ENCODE results near the gene HOXA10. TPM values are rescaled to one million over a fixed set of nuclear protein-coding genes. Genes with fewer than 3 reads are reported as not detected.

HOXA10 gene
- total and polyA plus RNA-seq, 2 experiments from 2014 or later, result not detected

DNA sequence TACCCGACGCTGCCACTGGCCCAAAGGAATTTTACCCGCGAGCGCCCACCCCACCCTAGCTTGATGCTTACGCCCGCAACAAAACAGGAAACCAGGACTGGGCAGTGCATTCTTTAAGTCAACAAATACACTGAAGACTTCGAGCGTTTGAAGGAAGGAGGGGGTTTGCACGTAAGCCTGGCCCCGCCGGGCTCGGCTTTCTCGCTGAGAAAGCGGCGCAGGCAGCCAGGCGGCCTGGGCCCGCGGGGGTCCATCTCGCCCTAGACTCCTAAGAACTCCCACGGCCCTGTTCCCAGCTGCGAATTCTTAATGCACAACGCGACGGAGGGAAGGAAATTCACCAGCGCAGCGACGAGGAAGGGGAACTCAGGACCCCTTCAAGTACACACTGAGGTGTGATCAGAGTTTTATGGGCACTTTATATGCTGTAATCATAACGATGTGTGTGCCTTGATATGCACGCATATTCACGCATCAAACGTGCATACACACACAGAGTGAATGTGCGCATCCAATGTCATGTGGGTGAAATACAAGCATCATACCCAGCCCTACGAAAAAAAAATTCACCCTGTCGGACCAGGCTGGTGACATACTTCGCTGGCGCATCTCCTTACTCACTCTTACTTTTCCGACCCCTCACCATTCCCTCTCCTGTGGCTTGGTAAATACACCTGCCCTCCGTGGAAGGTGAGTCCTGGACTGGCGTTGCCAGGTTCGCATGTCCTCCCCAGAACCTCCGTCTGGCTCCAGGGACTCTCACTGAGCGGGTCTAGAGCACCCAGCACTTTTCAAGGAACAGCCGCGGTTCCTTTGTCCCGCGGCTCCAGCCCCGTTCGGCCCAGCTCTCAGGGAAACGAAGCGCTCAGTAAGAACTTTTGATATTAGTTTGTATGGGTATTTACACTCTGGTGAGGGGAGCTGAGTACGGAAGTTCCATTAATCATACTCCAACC lies 31.5 kb upstream of the HOXA10 start:
- Histone ChIP-seq H3K36me3 (no peaks in the 10 kb centered on the region), H3K27me3 (peaks cover 100% of the 10 kb centered on the region), H3K27ac (no peak overlapping the region), H3K9me3 (ENCODE audit: low read depth) (no peaks in the 10 kb centered on the region), H3K4me1 (ENCODE audit: low read depth) (no peaks in the 10 kb centered on the region), H3K4me3 (no peak overlapping the region)
- TF ChIP-seq, protein P1, sequence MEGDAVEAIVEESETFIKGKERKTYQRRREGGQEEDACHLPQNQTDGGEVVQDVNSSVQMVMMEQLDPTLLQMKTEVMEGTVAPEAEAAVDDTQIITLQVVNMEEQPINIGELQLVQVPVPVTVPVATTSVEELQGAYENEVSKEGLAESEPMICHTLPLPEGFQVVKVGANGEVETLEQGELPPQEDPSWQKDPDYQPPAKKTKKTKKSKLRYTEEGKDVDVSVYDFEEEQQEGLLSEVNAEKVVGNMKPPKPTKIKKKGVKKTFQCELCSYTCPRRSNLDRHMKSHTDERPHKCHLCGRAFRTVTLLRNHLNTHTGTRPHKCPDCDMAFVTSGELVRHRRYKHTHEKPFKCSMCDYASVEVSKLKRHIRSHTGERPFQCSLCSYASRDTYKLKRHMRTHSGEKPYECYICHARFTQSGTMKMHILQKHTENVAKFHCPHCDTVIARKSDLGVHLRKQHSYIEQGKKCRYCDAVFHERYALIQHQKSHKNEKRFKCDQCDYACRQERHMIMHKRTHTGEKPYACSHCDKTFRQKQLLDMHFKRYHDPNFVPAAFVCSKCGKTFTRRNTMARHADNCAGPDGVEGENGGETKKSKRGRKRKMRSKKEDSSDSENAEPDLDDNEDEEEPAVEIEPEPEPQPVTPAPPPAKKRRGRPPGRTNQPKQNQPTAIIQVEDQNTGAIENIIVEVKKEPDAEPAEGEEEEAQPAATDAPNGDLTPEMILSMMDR (IDR thresholded peaks at IDR 0.05; ENCODE audit: low read depth, low read length), result no peak
- DNase-seq (ENCODE audit: low read depth in 1 of 2, low spot score in 1 of 2), result no peak

DNA sequence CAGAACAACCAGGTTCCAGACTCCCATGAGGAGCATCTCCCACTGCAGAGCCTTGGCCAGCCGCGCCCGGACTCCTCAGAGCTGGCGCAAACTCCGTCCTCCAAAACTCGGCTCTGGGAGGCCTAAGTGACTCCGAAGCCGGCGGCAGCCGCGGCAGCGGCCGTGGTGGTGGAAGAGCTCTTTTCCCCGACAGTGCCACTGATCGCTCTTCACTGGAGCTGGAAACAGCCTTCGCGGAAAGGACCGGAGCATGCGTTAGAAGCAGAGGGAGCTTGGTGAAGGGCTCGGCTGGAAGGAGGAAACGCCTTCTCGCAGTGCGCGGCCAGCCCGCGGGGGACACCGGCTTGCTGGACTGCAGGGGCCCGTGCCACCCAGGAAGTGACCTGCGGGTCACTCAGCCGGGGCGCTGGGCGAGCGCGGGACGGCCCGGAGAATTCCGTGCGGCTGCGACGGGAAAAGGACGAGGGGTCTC lies 30.8 kb upstream of the HOXA10 start:
- Histone ChIP-seq H3K27me3 (peaks cover 100% of the 10 kb centered on the region), H3K4me1 (ENCODE audit: low read depth) (no peaks in the 10 kb centered on the region), H3K9me3 (ENCODE audit: low read depth) (no peaks in the 10 kb centered on the region), H3K4me3 (no peak overlapping the region), H3K36me3 (no peaks in the 10 kb centered on the region), H3K27ac (no peak overlapping the region)
- TF ChIP-seq, protein P1 (IDR thresholded peaks at IDR 0.05; ENCODE audit: low read depth, low read length), result no peak
- no peak for DNase-seq (ENCODE audit: low read depth in 1 of 2, low spot score in 1 of 2)

GRCh38 chr7:27203964-27204594 lies 30.0 kb upstream of the HOXA10 start:
- H3K9me3 ChIP-seq (ENCODE audit: low read depth), result no peaks in the 10 kb centered on the region
- TF ChIP-seq, protein P1 (IDR thresholded peaks at IDR 0.05; ENCODE audit: low read depth, low read length), result no peak
- H3K27ac ChIP-seq, result no peak overlapping the region
- DNase-seq (ENCODE audit: low read depth in 1 of 2, low spot score in 1 of 2), result no peak
- H3K36me3 ChIP-seq, result no peaks in the 10 kb centered on the region
- H3K4me1 ChIP-seq (ENCODE audit: low read depth), result no peaks in the 10 kb centered on the region
- H3K4me3 ChIP-seq, result no peak overlapping the region
- H3K27me3 ChIP-seq, result peaks cover 98% of the 10 kb centered on the region

- H3K27me3 ChIP-seq, result peaks cover 98% of the 10 kb centered on the region
- no peak overlapping the region for H3K27ac ChIP-seq
- TF ChIP-seq, protein P1 (IDR thresholded peaks at IDR 0.05; ENCODE audit: low read depth, low read length), result no peak
- no peaks in the 10 kb centered on the region for H3K4me1 ChIP-seq (ENCODE audit: low read depth)
- H3K9me3 ChIP-seq (ENCODE audit: low read depth), result no peaks in the 10 kb centered on the region
- H3K36me3 ChIP-seq, result no peaks in the 10 kb centered on the region
- DNase-seq (ENCODE audit: low read depth in 1 of 2, low spot score in 1 of 2), result no peak
- H3K4me3 ChIP-seq, result no peak overlapping the region
Measured at GRCh38 chr7:27203365-27203953, 29.3 kb upstream of the HOXA10 start.

GRCh38 chr7:27202862-27203134 lies 28.7 kb upstream of the HOXA10 start:
- no peak for DNase-seq (ENCODE audit: low read depth in 1 of 2, low spot score in 1 of 2)
- H3K27ac ChIP-seq, result no peak overlapping the region
- H3K27me3 ChIP-seq, result peaks cover 98% of the 10 kb centered on the region
- H3K9me3 ChIP-seq (ENCODE audit: low read depth), result no peaks in the 10 kb centered on the region
- H3K36me3 ChIP-seq, result no peaks in the 10 kb centered on the region
- no peaks in the 10 kb centered on the region for H3K4me1 ChIP-seq (ENCODE audit: low read depth)
- H3K4me3 ChIP-seq, result no peak overlapping the region
- TF ChIP-seq, protein P1 (IDR thresholded peaks at IDR 0.05; ENCODE audit: low read depth, low read length), result no peak
